Common myeloid progenitor, CD34-positive (primary cell): ENCODE data around the gene SNAI3.

Experiments used
- CTCF ChIA-PET: fragments of 350-600 bp; sonication (Branson Sonifier 250); formaldehyde crosslinking; loops from one replicate; lab custom pipeline; 2021; ENCODE audit warnings: antibody characterized with exemption; lab: Charles Lee
- POLR2A ChIA-PET: fragments of 350-600 bp; sonication (Branson Sonifier 250); formaldehyde crosslinking; loops from one replicate; lab custom pipeline; 2021; ENCODE audit warnings: antibody characterized with exemption; lab: Charles Lee
- DNase-seq, 3 donors: peaks; one replicate each; pipeline versions ENCODE4 v3.0.0 to v3.0.0-alpha.2; 2013
- H3K27ac ChIP-seq, 2 experiments: 1 replicate in 1 of 2; 2 replicates in 1 of 2; pipeline ENCODE4 v1.7.0; 2013; ENCODE audit warnings: inconsistent platforms in 2 of 2, low read length in 2 of 2, mild to moderate bottlenecking in 2 of 2, low read depth in 1 of 2, moderate library complexity in 1 of 2; ENCODE audit not compliant: severe bottlenecking in 2 of 2, insufficient read depth in 1 of 2, poor library complexity in 1 of 2
- H3K27me3 ChIP-seq, 5 experiments: replicated peaks in 2 of 5; 1 replicate in 3 of 5; 2 replicates in 2 of 5; pipeline versions ENCODE4 v1.6.1 to v1.7.0; 2013; ENCODE audit warnings: low read length in 4 of 5, mild to moderate bottlenecking in 2 of 5, moderate library complexity in 2 of 5, inconsistent platforms in 1 of 5; ENCODE audit not compliant: insufficient read depth in 5 of 5, control insufficient read depth in 4 of 5
- H3K36me3 ChIP-seq, 4 experiments: 1 replicate in 2 of 4; 2 replicates in 2 of 4; pipeline versions ENCODE4 v1.6.1 to v1.7.0; 2013; ENCODE audit warnings: low read length in 3 of 4, control low read depth in 1 of 4, mild to moderate bottlenecking in 1 of 4; ENCODE audit not compliant: control insufficient read depth in 4 of 4, insufficient read depth in 4 of 4
- H3K4me1 ChIP-seq, 4 experiments: 1 replicate in 3 of 4; 2 replicates in 1 of 4; pipeline versions ENCODE4 v1.6.1 to v1.7.1; 2013; ENCODE audit warnings: low read length in 3 of 4, mild to moderate bottlenecking in 3 of 4, control low read depth in 1 of 4, inconsistent platforms in 1 of 4, moderate library complexity in 1 of 4; ENCODE audit not compliant: control insufficient read depth in 4 of 4, insufficient read depth in 4 of 4; ENCODE audit errors: control extremely low read depth in 1 of 4
- H3K4me3 ChIP-seq, 7 experiments: 1 replicate in 4 of 7; 2 replicates in 3 of 7; pipeline versions ENCODE4 v1.5.1 to v1.7.0; 2013; ENCODE audit warnings: mild to moderate bottlenecking in 7 of 7, low read length in 6 of 7, moderate library complexity in 6 of 7, inconsistent platforms in 2 of 7, low read depth in 2 of 7, control low read depth in 1 of 7; ENCODE audit not compliant: insufficient read depth in 4 of 7, control insufficient read depth in 1 of 7; ENCODE audit errors: extremely low read depth in 1 of 7
- H3K9me3 ChIP-seq, 5 experiments: 1 replicate in 4 of 5; 2 replicates in 1 of 5; pipeline versions ENCODE4 v1.6.1 to v1.7.1; 2013; ENCODE audit warnings: low read length in 4 of 5, mild to moderate bottlenecking in 2 of 5, inconsistent platforms in 1 of 5, low read depth in 1 of 5, moderate library complexity in 1 of 5; ENCODE audit not compliant: control insufficient read depth in 4 of 5, insufficient read depth in 2 of 5; ENCODE audit errors: control extremely low read depth in 1 of 5
- WGBS: methylation state at CpG from one replicate; pipeline ENCODE4 v1.1.5; 2013; ENCODE audit not compliant: insufficient coverage; 5-methylcytosine and 5-hydroxymethylcytosine counted together

The SNAI3 gene

GRCh38 chr16:88645455-88645854 lies 40.9 kb downstream of the SNAI3 start:
- POLR2A ChIA-PET = no interaction called here
- whole genome bisulfite sequencing = 95% methylated on average over 15 of the region's 16 CpGs
- peaks cover 0 to 8% (median 0%) of the 10 kb centered on the region in 5 experiments for H3K27me3 ChIP-seq
- DNase-seq = no peak
- CTCF ChIA-PET = no interaction called here
- no peak overlapping the region for H3K27ac ChIP-seq
- H3K4me1 ChIP-seq = peaks cover 0 to 24% (median 16%) of the 10 kb centered on the region in 4 experiments
- no peaks in the 10 kb centered on the region for H3K9me3 ChIP-seq
- H3K36me3 ChIP-seq = peaks cover 5 to 58% (median 20%) of the 10 kb centered on the region in 4 experiments
- H3K4me3 ChIP-seq = no peak overlapping the region

DNA sequence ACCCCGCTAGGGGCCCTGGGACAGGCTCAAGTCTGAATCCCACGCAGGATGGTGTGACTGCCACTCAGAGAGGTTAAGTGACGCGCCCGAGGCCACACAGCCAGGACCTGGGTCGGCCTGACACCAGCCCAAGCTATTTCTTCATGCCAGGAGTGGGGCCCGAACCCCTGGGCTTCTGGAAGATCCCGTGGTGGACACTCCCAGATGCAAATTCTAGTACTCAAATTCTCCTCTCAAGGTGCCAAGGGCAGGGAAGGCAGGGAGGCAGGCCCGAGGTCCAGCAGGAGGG lies 42.7 kb downstream of the SNAI3 start:
- Histone ChIP-seq H3K4me1 (peaks cover 0 to 13% (median 6%) of the 10 kb centered on the region in 4 experiments), H3K36me3 (peaks cover 0 to 50% (median 19%) of the 10 kb centered on the region in 4 experiments), H3K27me3 (peaks cover 0 to 27% (median 11%) of the 10 kb centered on the region in 5 experiments), H3K4me3 (no peak overlapping the region), H3K9me3 (no peaks in the 10 kb centered on the region), H3K27ac (no peak overlapping the region)
- ChIA-PET CTCF (no interaction called here), POLR2A (no interaction called here)
- DNase-seq = no peak
- WGBS = 97% methylated on average over 8 of the region's 9 CpGs

DNA sequence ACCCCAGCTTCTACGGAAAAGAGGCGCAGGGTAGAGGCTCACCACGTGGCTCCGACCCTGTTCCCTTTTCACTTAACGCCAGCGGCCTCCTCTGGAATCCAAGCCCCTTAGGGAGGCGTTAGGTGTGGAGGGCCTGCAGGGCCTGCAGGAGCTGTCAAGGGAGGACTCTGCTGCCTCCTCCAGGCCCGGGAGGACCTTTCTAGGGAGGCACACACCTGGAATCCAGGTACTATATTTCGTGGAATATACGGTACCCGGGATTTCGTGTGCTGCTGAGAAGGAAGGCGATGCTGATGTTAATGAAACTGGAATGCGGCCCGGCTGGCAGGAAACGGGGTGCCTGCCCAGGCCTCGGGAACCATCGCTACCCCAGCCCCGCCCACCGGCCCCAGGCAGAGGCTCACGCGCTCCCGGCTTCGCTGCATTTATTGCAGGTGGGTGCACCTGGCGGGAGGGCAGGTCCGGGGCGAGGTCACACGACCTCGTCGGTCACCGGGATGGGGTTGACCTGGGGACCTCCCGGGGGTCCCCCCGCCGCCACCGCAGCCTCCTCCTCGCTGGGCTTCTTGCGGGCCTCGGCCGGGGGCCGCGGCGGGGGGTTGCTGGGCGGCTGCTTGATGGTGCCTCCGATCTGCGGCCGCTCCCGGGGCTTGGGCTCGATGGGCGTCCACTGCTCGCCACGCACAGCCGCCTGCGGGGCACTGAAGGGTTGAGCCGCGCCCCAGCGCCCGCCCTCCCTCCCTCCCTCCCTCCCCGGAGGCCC lies 43.2 kb downstream of the SNAI3 start:
- WGBS = 94% methylated on average over 43 of the region's 58 CpGs
- no peak for DNase-seq
- Histone ChIP-seq H3K27me3 (peaks cover 0 to 32% (median 14%) of the 10 kb centered on the region in 5 experiments), H3K9me3 (no peaks in the 10 kb centered on the region), H3K36me3 (peaks cover 0 to 47% (median 19%) of the 10 kb centered on the region in 4 experiments), H3K4me3 (no peak overlapping the region), H3K4me1 (peaks cover 0 to 13% (median 5%) of the 10 kb centered on the region in 4 experiments), H3K27ac (no peak overlapping the region)
- ChIA-PET POLR2A (no interaction called here), CTCF (no interaction called here)

DNA sequence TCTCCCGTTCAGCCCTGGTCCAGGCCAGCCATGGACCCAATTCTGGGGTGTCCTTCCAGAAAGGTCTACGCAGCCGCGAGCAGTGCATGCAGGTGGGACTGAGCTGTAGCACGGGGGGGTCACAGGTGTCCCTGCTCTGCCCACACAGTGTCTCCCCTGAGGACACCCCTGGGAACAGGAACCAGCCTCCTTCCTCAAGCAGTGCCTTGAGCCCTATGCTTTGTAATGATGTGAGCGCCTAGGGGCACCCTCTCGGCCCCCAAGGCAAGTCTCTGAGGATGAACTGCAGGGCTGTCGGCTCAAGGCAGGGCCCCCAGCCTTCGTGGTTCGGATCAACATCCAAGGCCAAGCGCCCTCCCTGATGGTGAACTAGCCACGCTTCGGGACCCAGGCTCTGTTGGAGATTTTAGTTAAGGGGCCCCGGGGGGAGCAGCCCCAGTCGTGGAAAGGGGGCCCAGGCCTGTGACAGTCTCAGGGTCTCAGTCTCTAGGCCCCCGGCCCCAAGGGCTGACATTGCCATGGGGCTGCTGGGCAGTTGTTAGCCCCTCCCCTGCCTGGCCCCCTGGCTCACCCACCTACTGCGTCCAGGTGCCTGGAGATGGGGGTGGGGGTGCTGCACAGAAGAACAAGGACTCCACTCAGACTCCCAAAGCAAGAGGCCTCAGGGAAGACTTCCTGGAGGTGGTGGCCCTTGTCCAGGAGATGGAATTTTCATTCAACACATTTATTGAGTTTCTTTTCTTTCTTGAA lies 45.6 kb downstream of the SNAI3 start:
- peaks cover 0 to 56% (median 17%) of the 10 kb centered on the region in 5 experiments for H3K27me3 ChIP-seq
- CTCF ChIA-PET = interaction anchor here (0.9 kb wide), 1 partner anchor 23 kb away, joined by 4 read pairs; no protein-coding TSS in a partner anchor
- H3K4me1 ChIP-seq = peaks cover 0 to 10% (median 4%) of the 10 kb centered on the region in 4 experiments

DNA sequence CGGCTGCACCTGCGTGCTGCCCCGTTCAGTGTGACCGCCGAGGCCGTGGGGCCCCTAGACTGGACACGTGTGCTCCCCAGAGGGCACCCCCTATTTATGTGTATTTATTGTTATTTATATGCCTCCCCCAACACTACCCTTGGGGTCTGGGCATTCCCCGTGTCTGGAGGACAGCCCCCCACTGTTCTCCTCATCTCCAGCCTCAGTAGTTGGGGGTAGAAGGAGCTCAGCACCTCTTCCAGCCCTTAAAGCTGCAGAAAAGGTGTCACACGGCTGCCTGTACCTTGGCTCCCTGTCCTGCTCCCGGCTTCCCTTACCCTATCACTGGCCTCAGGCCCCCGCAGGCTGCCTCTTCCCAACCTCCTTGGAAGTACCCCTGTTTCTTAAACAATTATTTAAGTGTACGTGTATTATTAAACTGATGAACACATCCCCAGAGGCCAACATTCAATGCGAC lies 46.2 kb downstream of the SNAI3 start:
- DNase-seq = no peak
- Histone ChIP-seq H3K4me1 (peaks cover 0 to 14% (median 6%) of the 10 kb centered on the region in 4 experiments), H3K36me3 (peaks cover 0 to 26% (median 10%) of the 10 kb centered on the region in 4 experiments), H3K9me3 (no peaks in the 10 kb centered on the region), H3K4me3 (no peak overlapping the region), H3K27ac (no peak overlapping the region), H3K27me3 (peaks cover 0 to 62% (median 17%) of the 10 kb centered on the region in 5 experiments)
- 33% methylated on average over 2 of the region's 13 CpGs for WGBS
- ChIA-PET POLR2A (interaction anchor here (0.6 kb wide), 1 partner anchor 63 kb away, joined by 3 read pairs; no protein-coding TSS in a partner anchor), CTCF (interaction anchor here (0.6 to 0.9 kb wide), 2 partner anchors 24 to 43 kb away, joined by 3 to 4 read pairs; no protein-coding TSS in a partner anchor)

More for the DNA sequence above, 45.6 kb downstream of the SNAI3 start:
- DNase-seq = peak in 1 of 3 donors; percentile 17
- POLR2A ChIA-PET = interaction anchor here (0.6 kb wide), 1 partner anchor 63 kb away, joined by 3 read pairs; no protein-coding TSS in a partner anchor
- peaks cover 0 to 32% (median 14%) of the 10 kb centered on the region in 4 experiments for H3K36me3 ChIP-seq
- no peak overlapping the region for H3K27ac ChIP-seq
- WGBS = 59% methylated on average over 14 of the region's 17 CpGs
- no peaks in the 10 kb centered on the region for H3K9me3 ChIP-seq
- H3K4me3 ChIP-seq = no peak overlapping the region

GRCh38 chr16:88639231-88640038 lies 46.9 kb downstream of the SNAI3 start:
- H3K27ac ChIP-seq = no peak overlapping the region
- H3K4me1 ChIP-seq = peaks cover 0 to 20% (median 12%) of the 10 kb centered on the region in 4 experiments
- DNase-seq = peak in 1 of 3 donors; percentile 21
- H3K4me3 ChIP-seq = no peak overlapping the region
- ChIA-PET CTCF (interaction anchor here (0.6 to 1.1 kb wide), 3 partner anchors 10 to 65 kb away, joined by 3 to 4 read pairs (median 3); no protein-coding TSS in a partner anchor), POLR2A (no interaction called here)
- H3K36me3 ChIP-seq = peaks cover 0 to 21% (median 7%) of the 10 kb centered on the region in 4 experiments
- WGBS = 27% methylated on average over 41 of the region's 45 CpGs
- H3K27me3 ChIP-seq = peaks cover 0 to 68% (median 18%) of the 10 kb centered on the region in 5 experiments
- H3K9me3 ChIP-seq = no peaks in the 10 kb centered on the region
